LHCN-M2 (cell line): ENCODE data around the gene PKN1. TPM values are rescaled to one million over a fixed set of nuclear protein-coding genes. Genes with fewer than 3 reads are reported as not detected.
"Not testable (repeated sequence)": the region's sequence is repeated elsewhere in the genome, so short reads cannot be mapped to it uniquely, and the experiment has no call there.

Source experiments
- DNase-seq: peaks from one replicate; pipeline ENCODE4 v3.0.0-alpha.2; 2012; ENCODE audit warnings: low read depth
- total RNA-seq: library from RNA; depleted of rRNA; stranded (reverse); fragments of >200 nt; gene quantifications from 2 replicates; pipeline ENCODE4 v1.2.3, GENCODE V29; 2014

Gene PKN1
- total RNA-seq, 1 experiment from 2014 or later: 84.8 TPM

- DNase-seq: no peak
Measured at GRCh38 chr19:14480700-14481079, 47.6 kb downstream of the PKN1 start.

- DNase-seq: no peak
Measured at GRCh38 chr19:14482172-14482941, 49.3 kb downstream of the PKN1 start.

GRCh38 chr19:14487370-14488125, 54.4 kb downstream of the PKN1 start:
- DNase-seq: no peak

GRCh38 chr19:14492756-14493337, 59.7 kb downstream of the PKN1 start:
- no peak for DNase-seq

GRCh38 chr19:14494411-14494810, 61.3 kb downstream of the PKN1 start:
- no peak for DNase-seq

GRCh38 chr19:14494910-14495671, 62.0 kb downstream of the PKN1 start:
- no peak for DNase-seq

GRCh38 chr19:14495672-14496028, 62.5 kb downstream of the PKN1 start:
- no peak for DNase-seq

- peak; percentile 98 for DNase-seq
Measured at GRCh38 chr19:14496029-14496833, 63.1 kb downstream of the PKN1 start, which contains the start of gene GIPC1. Gene GIPC1, minus strand, starts transcription at chr19:14496127. Its CDS starts 13,151 bp downstream, at chr19:14482976.

GRCh38 chr19:14496834-14497227, 63.7 kb downstream of the PKN1 start:
- no peak for DNase-seq

- DNase-seq: no peak
Measured at GRCh38 chr19:14497228-14497921, 64.3 kb downstream of the PKN1 start.

GRCh38 chr19:14502334-14503092, 69.4 kb downstream of the PKN1 start:
- DNase-seq: no peak

- DNase-seq: no peak
Measured at GRCh38 chr19:14503285-14503684, 70.2 kb downstream of the PKN1 start.

GRCh38 chr19:14504575-14504974, 71.5 kb downstream of the PKN1 start:
- DNase-seq: not testable (repeated sequence)

GRCh38 chr19:14505488-14506239, 72.6 kb downstream of the PKN1 start:
- peak; percentile 58 for DNase-seq

GRCh38 chr19:14507704-14508542, 74.8 kb downstream of the PKN1 start:
- peak; percentile 61 for DNase-seq

- peak; percentile 76 for DNase-seq
Measured at GRCh38 chr19:14510311-14511228, 77.5 kb downstream of the PKN1 start.

GRCh38 chr19:14511229-14511593, 78.1 kb downstream of the PKN1 start:
- DNase-seq: no peak
